Endothelial cell of umbilical vein (primary cell): ENCODE results near the gene HOXB5. TPM values are rescaled to one million over a fixed set of nuclear protein-coding genes. Genes with fewer than 3 reads are reported as not detected.
A peak's percentile ranks its signal among the peaks of the same experiment; 100 is the strongest.

ENCODE experiments used
- BruUV-seq: library from RNA; stranded (reverse); fragments of 400-500 nt; replicated peaks from 2 replicates; lab custom pipeline; 2021; lab: Mats Ljungman, UMichigan
- CTCF ChIA-PET: fragments of 300-600, 350-600 bp; sonication (Branson Sonifier 250); formaldehyde crosslinking; loops from one replicate; lab custom pipeline; 2021; ENCODE audit warnings: antibody characterized with exemption, inconsistent platforms; lab: Charles Lee
- POLR2A ChIA-PET: fragments of 300-600, 350-600 bp; sonication (Branson Sonifier 250); formaldehyde crosslinking; loops from one replicate; lab custom pipeline; 2021; ENCODE audit warnings: antibody characterized with exemption, inconsistent platforms; lab: Charles Lee
- DNase-seq: peaks from one replicate; pipeline ENCODE4 v3.0.0-alpha.2; 2011; ENCODE audit warnings: low read depth, low spot score
- FAIRE-seq: peaks from 2 replicates; lab custom pipeline; 2011; peaks lifted over from hg19 to GRCh38; lab: Jason Lieb, UNC
- H2AFZ ChIP-seq: 2 replicates; pipeline ENCODE4 v1.6.0; 2012; ENCODE audit warnings: low read depth, low read length, control low read depth, inconsistent platforms
- H3K27ac ChIP-seq: 2 replicates; pipeline ENCODE4 v1.5.1; 2011; ENCODE audit warnings: low read depth, mild to moderate bottlenecking, control low read depth, low read length, moderate library complexity; ENCODE audit not compliant: insufficient read depth
- H3K27me3 ChIP-seq, 2 experiments: 2 replicates each; pipeline versions ENCODE4 v1.6.0 to v1.6.1; 2011; ENCODE audit warnings: low read length in 2 of 2, mixed read lengths in 1 of 2; ENCODE audit not compliant: control insufficient read depth in 2 of 2, insufficient read depth in 2 of 2
- H3K36me3 ChIP-seq, 2 experiments: 2 replicates in 1 of 2; 3 replicates in 1 of 2; pipeline ENCODE4 v1.5.1; 2011; ENCODE audit warnings: low read length in 2 of 2, mild to moderate bottlenecking in 1 of 2, moderate library complexity in 1 of 2; ENCODE audit not compliant: control insufficient read depth in 2 of 2, insufficient read depth in 2 of 2; ENCODE audit errors: extremely low read depth in 1 of 2
- H3K4me1 ChIP-seq: 3 replicates; pipeline ENCODE4 v1.5.1; 2011; ENCODE audit warnings: mild to moderate bottlenecking, low read length; ENCODE audit not compliant: control insufficient read depth, insufficient read depth; ENCODE audit errors: extremely low read depth
- H3K4me2 ChIP-seq: 2 replicates; pipeline ENCODE4 v1.6.1; 2011; ENCODE audit warnings: low read length, control low read depth, mixed read lengths; ENCODE audit not compliant: insufficient read depth
- H3K4me3 ChIP-seq, 3 experiments: fragments of 200-600 bp in 1 of 3; sonication (generic), shearing (Covaris generic) in 1 of 3; replicated peaks in 1 of 3; 2 replicates each; pipeline ENCODE4 v1.5.1; 2011 to 2016; ENCODE audit warnings: control low read depth in 3 of 3, low read length in 3 of 3, mild to moderate bottlenecking in 2 of 3, inconsistent platforms in 1 of 3, low read depth in 1 of 3, moderate library complexity in 1 of 3; ENCODE audit not compliant: insufficient read depth in 1 of 3
- H3K79me2 ChIP-seq: 2 replicates; pipeline ENCODE4 v1.6.0; 2012; ENCODE audit warnings: low read length, inconsistent platforms; ENCODE audit not compliant: control insufficient read depth, insufficient read depth
- H3K9ac ChIP-seq: replicated peaks from 2 replicates; pipeline ENCODE3; 2011; ENCODE audit warnings: low read length, control low read depth; ENCODE audit not compliant: insufficient read depth; ENCODE audit errors: extremely low read depth
- H3K9me1 ChIP-seq: replicated peaks from 3 replicates; pipeline ENCODE4 v1.6.0; 2011; ENCODE audit warnings: mild to moderate bottlenecking, low read length; ENCODE audit not compliant: control insufficient read depth, insufficient read depth; ENCODE audit errors: extremely low read depth
- H3K9me3 ChIP-seq: replicated peaks from 2 replicates; pipeline ENCODE4 v1.5.1; 2012; ENCODE audit warnings: low read length, inconsistent platforms; ENCODE audit not compliant: control insufficient read depth, insufficient read depth
- H4K20me1 ChIP-seq: replicated peaks from 2 replicates; pipeline ENCODE3; 2011; ENCODE audit warnings: mild to moderate bottlenecking, low read length; ENCODE audit not compliant: control insufficient read depth, insufficient read depth; ENCODE audit errors: extremely low read depth
- FOS ChIP-seq: IDR thresholded peaks from 2 replicates; pipeline ENCODE4 v1.6.1; 2011; ENCODE audit warnings: mild to moderate bottlenecking, low read length, moderate library complexity, borderline replicate concordance; ENCODE audit not compliant: insufficient read depth
- GATA2 ChIP-seq: IDR thresholded peaks from 2 replicates; pipeline ENCODE4 v1.7.0; 2011; ENCODE audit warnings: low read depth, mild to moderate bottlenecking, moderate library complexity, mixed read lengths, low read length; ENCODE audit not compliant: insufficient read length, insufficient read depth
- POLR2A ChIP-seq: IDR thresholded peaks from 2 replicates; pipeline ENCODE4 v1.6.1; 2012; ENCODE audit warnings: low read depth, mild to moderate bottlenecking, control low read depth, low read length
- dilution Hi-C: fragments of 300-500 bp; cut with MboI; formaldehyde crosslinking; loops from one replicate; pipeline ENCODE4 v1.15.0; 2019; ENCODE audit warnings: low sequenced_read_pairs; ENCODE audit not compliant: extremely low pct_ligation_motif_present
- intact Hi-C: fragments of 100-400 bp; cut with micrococcal nuclease; formaldehyde crosslinking; loops from one replicate; pipeline ENCODE4 v1.10.0; 2022
- polyA plus RNA-seq, 4 experiments: library from polyadenylated mRNA; depleted of rRNA in 3 of 4; stranded (reverse) in 3 of 4; unstranded in 1 of 4; fragments of >200 nt; gene quantifications; 2 replicates each; pipeline versions ENCODE4 v1.2.1 to v1.2.3, GENCODE V29; 2011 to 2012; ENCODE audit warnings: missing spikeins in 1 of 4
- total RNA-seq: library from RNA; stranded (reverse); gene quantifications from 2 replicates; pipeline ENCODE4 v1.2.3, GENCODE V29; 2021
- TF ChIP-seq, protein P1 (sequence below), 2 donors: IDR thresholded peaks; 1 replicate in 1 of 2; 2 replicates in 1 of 2; pipeline ENCODE4 v1.5.1; 2011; ENCODE audit warnings: low read length in 2 of 2, mild to moderate bottlenecking in 2 of 2, moderate library complexity in 2 of 2, control low read depth in 1 of 2, inconsistent platforms in 1 of 2, low read depth in 1 of 2; ENCODE audit not compliant: insufficient read depth in 1 of 2; ENCODE audit errors: extremely low read depth in 1 of 2
- TF ChIP-seq, protein P2 (sequence below): IDR thresholded peaks from 2 replicates; pipeline ENCODE4 v1.6.1; 2011; ENCODE audit not compliant: insufficient read depth, insufficient read length

The HOXB5 gene
- total and polyA plus RNA-seq, 2 donors (not counting 3 experiments of a cell fraction or from before 2014, with no cell fraction given): 2.0 to 8.5 TPM

DNA sequence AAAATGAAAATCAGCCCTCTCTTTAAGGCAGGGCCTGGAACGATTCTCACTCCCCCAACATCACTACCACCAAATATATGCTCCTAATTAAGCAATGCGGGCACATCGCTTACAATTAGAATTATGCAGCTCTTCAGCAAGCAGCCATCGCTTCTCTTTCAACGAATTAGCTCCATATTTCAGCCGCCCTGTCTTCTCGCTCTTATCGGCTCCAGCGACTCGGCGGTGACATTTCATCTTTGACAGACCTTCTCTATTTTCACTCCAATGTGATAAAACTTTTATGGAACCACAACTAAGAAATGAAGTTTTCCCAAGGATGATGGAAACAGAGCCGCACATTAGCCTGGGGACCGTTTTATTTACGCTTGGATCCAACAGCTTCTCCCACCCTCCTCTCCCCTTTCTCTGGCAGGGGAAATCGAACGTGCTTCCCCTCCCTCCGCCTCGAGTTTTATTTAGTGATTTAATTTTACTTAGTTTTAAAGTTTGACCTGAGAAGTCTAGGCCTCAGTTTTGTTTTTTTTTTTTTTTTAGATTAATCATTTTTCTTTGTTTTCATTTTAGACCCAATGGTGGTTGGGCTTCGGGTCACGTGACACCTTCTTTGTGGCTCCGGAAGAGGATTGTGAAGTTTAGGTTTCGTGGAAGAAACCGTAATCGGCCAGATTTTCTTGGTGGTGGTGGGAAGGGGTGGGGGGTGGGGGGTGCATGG lies 45.6 kb downstream of the HOXB5 start:
- no peaks in the 10 kb centered on the region for H3K9me3 ChIP-seq
- peak; percentile 86 for FAIRE-seq
- peaks cover 52% of the 10 kb centered on the region for H3K79me2 ChIP-seq
- no peaks in the 10 kb centered on the region for H3K9me1 ChIP-seq
- CTCF ChIA-PET: interaction anchor here (1.0 to 3.8 kb wide), 6 partner anchors 9 to 332 kb away, joined by 3 to 28 read pairs (median 6); no protein-coding TSS in a partner anchor
- no TSS peak for BruUV-seq
- peak overlapping the region; percentile 67 for H3K27ac ChIP-seq
- dilution Hi-C loops: no loop called here
- peak overlapping the region; percentile 88 for H3K4me2 ChIP-seq
- peak overlapping the region; percentile 75 for H3K9ac ChIP-seq
- TF ChIP-seq, protein P1, sequence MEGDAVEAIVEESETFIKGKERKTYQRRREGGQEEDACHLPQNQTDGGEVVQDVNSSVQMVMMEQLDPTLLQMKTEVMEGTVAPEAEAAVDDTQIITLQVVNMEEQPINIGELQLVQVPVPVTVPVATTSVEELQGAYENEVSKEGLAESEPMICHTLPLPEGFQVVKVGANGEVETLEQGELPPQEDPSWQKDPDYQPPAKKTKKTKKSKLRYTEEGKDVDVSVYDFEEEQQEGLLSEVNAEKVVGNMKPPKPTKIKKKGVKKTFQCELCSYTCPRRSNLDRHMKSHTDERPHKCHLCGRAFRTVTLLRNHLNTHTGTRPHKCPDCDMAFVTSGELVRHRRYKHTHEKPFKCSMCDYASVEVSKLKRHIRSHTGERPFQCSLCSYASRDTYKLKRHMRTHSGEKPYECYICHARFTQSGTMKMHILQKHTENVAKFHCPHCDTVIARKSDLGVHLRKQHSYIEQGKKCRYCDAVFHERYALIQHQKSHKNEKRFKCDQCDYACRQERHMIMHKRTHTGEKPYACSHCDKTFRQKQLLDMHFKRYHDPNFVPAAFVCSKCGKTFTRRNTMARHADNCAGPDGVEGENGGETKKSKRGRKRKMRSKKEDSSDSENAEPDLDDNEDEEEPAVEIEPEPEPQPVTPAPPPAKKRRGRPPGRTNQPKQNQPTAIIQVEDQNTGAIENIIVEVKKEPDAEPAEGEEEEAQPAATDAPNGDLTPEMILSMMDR (IDR thresholded peaks at IDR 0.05; ENCODE audit: extremely low read depth in 1 of 2, insufficient read depth in 1 of 2, low read depth in 1 of 2, low read length in 2 of 2): no peak
- TF ChIP-seq, protein P2, sequence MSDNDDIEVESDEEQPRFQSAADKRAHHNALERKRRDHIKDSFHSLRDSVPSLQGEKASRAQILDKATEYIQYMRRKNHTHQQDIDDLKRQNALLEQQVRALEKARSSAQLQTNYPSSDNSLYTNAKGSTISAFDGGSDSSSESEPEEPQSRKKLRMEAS: peak; percentile 45
- TF ChIP-seq FOS: no peak
- TF ChIP-seq POLR2A: no peak
- TF ChIP-seq GATA2: no peak
- POLR2A ChIA-PET: interaction anchor here (0.7 to 1.9 kb wide), 4 partner anchors 9 to 332 kb away, joined by 7 to 13 read pairs (median 9); no protein-coding TSS in a partner anchor
- no peaks in the 10 kb centered on the region for H3K27me3 ChIP-seq
- H3K36me3 ChIP-seq: peaks cover 10 to 14% of the 10 kb centered on the region in 2 experiments
- H2AFZ ChIP-seq: peak overlapping the region; percentile 28
- peaks cover 40% of the 10 kb centered on the region for H3K4me1 ChIP-seq
- H4K20me1 ChIP-seq: no peaks in the 10 kb centered on the region
- peak; percentile 73 for DNase-seq
- intact Hi-C loops: loop anchor here (2.0 kb wide), 1 partner anchor 15 kb away; no protein-coding TSS in a partner anchor
- peak overlapping the region; percentile 2 to 56 (median 9) for H3K4me3 ChIP-seq
